Liver (tissue), 9 donors: ENCODE results near the gene PLCB2. TPM values are rescaled to one million over a fixed set of nuclear protein-coding genes. Genes with fewer than 3 reads are reported as not detected.

Experiments
- DNase-seq: peaks from one replicate; pipeline ENCODE4 v3.0.0-alpha.2; 2017; ENCODE audit warnings: low spot score
- H3K27ac ChIP-seq, 2 donors: one replicate each; pipeline ENCODE4 v1.7.0; 2013; ENCODE audit warnings: inconsistent platforms in 2 of 2, low read length in 2 of 2, control low read depth in 1 of 2, low read depth in 1 of 2, mild to moderate bottlenecking in 1 of 2
- H3K27me3 ChIP-seq, 4 donors: one replicate each; pipeline versions ENCODE4 v1.6.1 to v1.7.0; 2013; ENCODE audit warnings: low read length in 3 of 4, inconsistent platforms in 1 of 4, mild to moderate bottlenecking in 1 of 4, moderate library complexity in 1 of 4; ENCODE audit not compliant: control insufficient read depth in 4 of 4, insufficient read depth in 4 of 4
- H3K36me3 ChIP-seq, 4 donors: one replicate each; pipeline versions ENCODE4 v1.6.1 to v1.7.0; 2013; ENCODE audit warnings: low read length in 3 of 4, mild to moderate bottlenecking in 3 of 4, low read depth in 1 of 4, moderate library complexity in 1 of 4; ENCODE audit not compliant: control insufficient read depth in 4 of 4, insufficient read depth in 3 of 4
- H3K4me1 ChIP-seq, 4 donors: one replicate each; pipeline versions ENCODE4 v1.6.1 to v1.7.0; 2013; ENCODE audit warnings: low read length in 3 of 4, mild to moderate bottlenecking in 3 of 4, moderate library complexity in 1 of 4; ENCODE audit not compliant: control insufficient read depth in 4 of 4, insufficient read depth in 4 of 4
- H3K4me3 ChIP-seq, 3 donors: one replicate each; pipeline versions ENCODE4 v1.6.1 to v1.7.0; 2013; ENCODE audit warnings: low read length in 3 of 3, control low read depth in 1 of 3, low read depth in 1 of 3, mild to moderate bottlenecking in 1 of 3
- H3K9ac ChIP-seq, 2 donors: one replicate each; pipeline ENCODE4 v1.7.0; 2013; ENCODE audit warnings: low read length in 2 of 2, mild to moderate bottlenecking in 2 of 2, moderate library complexity in 2 of 2, control low read depth in 1 of 2, low read depth in 1 of 2
- H3K9me3 ChIP-seq, 4 donors: one replicate each; pipeline versions ENCODE4 v1.6.1 to v1.7.0; 2013; ENCODE audit warnings: low read length in 3 of 4; ENCODE audit not compliant: control insufficient read depth in 4 of 4
- ATF3 ChIP-seq: IDR thresholded peaks from 2 replicates; pipeline ENCODE4 v1.6.1; 2016; ENCODE audit warnings: antibody characterized with exemption
- CTCF ChIP-seq: fragments of 150-350 bp; IDR thresholded peaks from 2 replicates; pipeline ENCODE4 v1.5.1; 2017; ENCODE audit warnings: improper control_type of control experiment, low read depth, low read length; ENCODE audit not compliant: missing input control
- EGR1 ChIP-seq, 2 donors: IDR thresholded peaks; 2 replicates each; pipeline ENCODE4 v1.6.1; 2016 to 2018; ENCODE audit warnings: antibody characterized with exemption in 2 of 2, low read depth in 2 of 2
- FOXA2 ChIP-seq: IDR thresholded peaks from 2 replicates; pipeline ENCODE4 v1.6.1; 2016; ENCODE audit warnings: antibody characterized with exemption
- GABPA ChIP-seq, 2 donors: IDR thresholded peaks in 1 of 2; conservative IDR thresholded peaks in 1 of 2; 2 replicates each; pipeline ENCODE4 v1.6.1; 2016; ENCODE audit warnings: antibody characterized with exemption in 2 of 2, mild to moderate bottlenecking in 1 of 2, moderate library complexity in 1 of 2
- HNF4G ChIP-seq: IDR thresholded peaks from 2 replicates; pipeline ENCODE4 v1.6.1; 2016; ENCODE audit warnings: antibody characterized with exemption
- JUND ChIP-seq, 2 donors: IDR thresholded peaks; 2 replicates each; pipeline ENCODE4 v1.6.1; 2016; ENCODE audit warnings: antibody characterized with exemption in 2 of 2
- NR2F2 ChIP-seq: IDR thresholded peaks from 2 replicates; pipeline ENCODE4 v1.6.1; 2016; ENCODE audit warnings: antibody characterized with exemption
- RAD21 ChIP-seq, 2 donors: IDR thresholded peaks; 2 replicates each; pipeline ENCODE4 v1.6.1; 2016; ENCODE audit warnings: antibody characterized with exemption in 2 of 2, mild to moderate bottlenecking in 2 of 2
- REST ChIP-seq: IDR thresholded peaks from 2 replicates; pipeline ENCODE4 v1.6.1; 2016; ENCODE audit warnings: antibody characterized with exemption, mild to moderate bottlenecking
- TAF1 ChIP-seq: conservative IDR thresholded peaks from 2 replicates; pipeline ENCODE4 v1.6.1; 2016; ENCODE audit warnings: antibody characterized with exemption, mild to moderate bottlenecking
- WGBS: extraction: QIAGEN DNeasy Blood & Tissue Kit; methylation state at CpG from one replicate; pipeline ENCODE4 v1.1.7; 2013; 5-methylcytosine and 5-hydroxymethylcytosine counted together
- polyA plus RNA-seq, 2 donors: library from polyadenylated mRNA; stranded (reverse) in 1 of 2; unstranded in 1 of 2; fragments of 200-250 nt in 1 of 2; fragments of >200 nt in 1 of 2; fragmentation: Nextera tagmentation in 1 of 2; extraction: Ambion mirVana in 1 of 2; gene quantifications; one replicate each; pipeline versions ENCODE4 v1.2.1 to v1.2.3, GENCODE V29; 2013 to 2015
- total RNA-seq, 2 donors: library from RNA; depleted of rRNA; stranded (reverse); fragments of >200 nt; gene quantifications; one replicate each; pipeline ENCODE4 v1.2.3, GENCODE V29; 2014
- donor health status: healthy.
- donor health status: healthy.
- donor health status: healthy.
- donor health status: healthy.
- donor health status: healthy.

Gene PLCB2
- total and polyA plus RNA-seq, 4 donors: 2.1 to 13.3 (median 7.6) TPM

GRCh38 chr15:40289140-40289775 lies 18.5 kb downstream of the PLCB2 start (continued):
- TF ChIP-seq CTCF: peak; percentile 18
- no peak for TF ChIP-seq JUND (IDR thresholded peaks at IDR 0.05)

- H3K27me3 ChIP-seq: no peaks in the 10 kb centered on the region
- DNase-seq: no peak
- H3K27ac ChIP-seq: no peak overlapping the region
- H3K36me3 ChIP-seq: no peaks in the 10 kb centered on the region
- TF ChIP-seq ATF3 (no peak), JUND (IDR thresholded peaks at IDR 0.05) (no peak), CTCF (no peak), EGR1 (IDR thresholded peaks at IDR 0.05; ENCODE audit: low read depth in 2 of 2) (no peak), FOXA2 (no peak), HNF4G (no peak), GABPA (IDR thresholded peaks at IDR 0.05 in 1 of 2, conservative IDR thresholded peaks at IDR 0.05 in 1 of 2) (no peak)
- peaks cover 2 to 20% (median 9%) of the 10 kb centered on the region in 4 donors for H3K4me1 ChIP-seq
- H3K9ac ChIP-seq: no peak overlapping the region
- H3K9me3 ChIP-seq: no peaks in the 10 kb centered on the region
- WGBS: 82% methylated on average over 4 of the region's 4 CpGs
- H3K4me3 ChIP-seq: no peak overlapping the region
Measured at GRCh38 chr15:40287968-40288367, 19.8 kb downstream of the PLCB2 start.

- WGBS: 93% methylated on average over 3 of the region's 3 CpGs
- H3K27ac ChIP-seq: no peak overlapping the region
Measured at GRCh38 chr15:40287505-40287904, 20.2 kb downstream of the PLCB2 start.

More at GRCh38 chr15:40287505-40287904, 20.2 kb downstream of the PLCB2 start:
- H3K36me3 ChIP-seq: no peaks in the 10 kb centered on the region
- no peaks in the 10 kb centered on the region for H3K27me3 ChIP-seq
- H3K9ac ChIP-seq: no peak overlapping the region
- H3K4me1 ChIP-seq: peaks cover 5 to 24% (median 12%) of the 10 kb centered on the region in 4 donors
- no peak overlapping the region for H3K4me3 ChIP-seq
- DNase-seq: no peak
- no peaks in the 10 kb centered on the region for H3K9me3 ChIP-seq
- no peak for TF ChIP-seq GABPA (IDR thresholded peaks at IDR 0.05 in 1 of 2, conservative IDR thresholded peaks at IDR 0.05 in 1 of 2)
- no peak for TF ChIP-seq JUND (IDR thresholded peaks at IDR 0.05)
- no peak for TF ChIP-seq TAF1
- TF ChIP-seq REST: no peak
- no peak for TF ChIP-seq NR2F2
- no peak for TF ChIP-seq RAD21 (IDR thresholded peaks at IDR 0.05)
